Activated CD4-positive, alpha-beta T cell treated with anti-CD3 and anti-CD28 coated beads for 36 hours (primary cell): ENCODE results near the gene PGBD2. TPM values are rescaled to one million over a fixed set of nuclear protein-coding genes. Genes with fewer than 3 reads are reported as not detected.

ENCODE experiments used
- total RNA-seq, 2 experiments: library from RNA; stranded (reverse); gene quantifications; one replicate each; pipeline ENCODE4 v1.2.3, GENCODE V29; 2021

PGBD2 gene
- total RNA-seq, 2 experiments from 2014 or later = 2.3 to 2.9 TPM

Other genes starting within 250 kb of the PGBD2 start
- not detected for gene OR14I1, start 203.5 kb upstream of the PGBD2 start, total RNA-seq
- not detected for gene LYPD8, start 150.5 kb upstream of the PGBD2 start, total RNA-seq
- 10 to 100 TPM; 20.1 to 21.3 TPM for gene SH3BP5L, start 80.3 kb upstream of the PGBD2 start, total RNA-seq
- gene ZNF672, start 68.0 kb upstream of the PGBD2 start, total RNA-seq = 10 to 100 TPM; 39.5 to 49.4 TPM
- gene ZNF692, start 47.1 kb upstream of the PGBD2 start, total RNA-seq = 10 to 100 TPM; 75.9 to 92.3 TPM